22Rv1 (cell line): ENCODE data around the gene VASN.

Experiments
- CTCF ChIP-seq: fragments of 450-650 bp; IDR thresholded peaks from 2 replicates; pipeline ENCODE4 v1.5.1; 2017; ENCODE audit warnings: mild to moderate bottlenecking
- ZFX ChIP-seq: fragments of 450-650 bp; IDR thresholded peaks from 2 replicates; pipeline ENCODE4 v1.6.1; 2017; ENCODE audit warnings: antibody characterized with exemption, borderline replicate concordance

GRCh38 chr16:4328046-4328781 is 43.4 kb upstream of the VASN start:
- TF ChIP-seq CTCF (no peak), ZFX (no peak)
